Measurements from ENCODE around the gene FOXP1.

Gene FOXP1

DNA sequence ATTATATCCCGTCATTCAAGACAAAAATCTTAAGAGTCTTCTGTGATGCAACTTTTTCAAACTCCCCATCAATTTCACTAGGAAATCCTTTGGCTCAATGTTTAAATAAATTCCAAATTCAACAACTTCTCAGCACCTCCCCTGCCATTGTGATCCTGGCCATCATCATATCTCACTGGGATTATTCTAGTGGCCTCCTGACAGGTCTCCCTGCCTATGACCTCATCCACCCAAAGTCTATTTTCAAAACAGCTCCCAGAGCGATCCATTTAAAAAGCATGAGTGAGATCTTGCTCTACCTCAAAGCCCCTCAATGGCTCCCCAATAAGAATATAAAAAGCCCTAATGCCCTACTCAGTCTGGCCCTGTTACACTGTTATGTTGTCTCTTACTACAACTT lies 293.2 kb downstream of the FOXP1 start:
- intact Hi-C loops (cut with DNase I): no loop called here

DNA sequence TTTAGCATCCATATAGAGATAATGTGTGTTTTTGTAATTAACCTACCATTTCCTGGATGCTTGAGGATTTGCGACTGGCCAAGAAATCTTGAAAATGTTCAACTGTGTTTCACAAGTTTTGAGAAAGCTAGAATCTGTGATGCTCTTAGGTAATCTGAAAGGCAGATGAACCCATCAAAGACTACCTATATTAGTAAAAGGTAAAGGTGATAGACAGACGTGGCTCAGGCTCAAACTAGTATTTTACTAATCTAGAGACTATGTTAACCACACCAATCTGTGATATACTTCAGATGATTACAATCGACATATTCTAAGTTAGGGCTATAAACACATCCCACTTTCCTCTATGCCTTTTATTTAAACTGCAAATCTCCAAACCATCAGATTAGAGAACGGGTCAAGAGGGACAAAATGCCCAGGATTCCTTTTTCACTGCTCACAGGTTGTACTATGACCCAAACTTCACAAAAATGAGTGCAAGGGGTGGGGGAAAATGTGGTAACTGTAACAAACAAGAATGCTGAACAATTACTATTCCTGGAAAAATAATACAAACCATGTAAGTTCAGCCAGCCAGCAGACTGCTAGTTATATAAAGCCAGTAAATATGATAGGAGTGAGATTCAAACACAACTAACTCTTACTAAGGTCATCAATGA lies 295.1 kb downstream of the FOXP1 start:
- intact Hi-C loops (cut with DNase I): no loop called here

More for the DNA sequence above, 293.2 kb downstream of the FOXP1 start:
- DNase-seq: no peak

GRCh38 chr3:71285086-71285485 lies 298.4 kb downstream of the FOXP1 start:
- intact Hi-C loops (cut with DNase I): no loop called here
- DNase-seq: no peak

More for the DNA sequence above, 295.1 kb downstream of the FOXP1 start:
- DNase-seq: no peak

GRCh38 chr3:71282976-71283375 lies 300.6 kb downstream of the FOXP1 start:
- intact Hi-C loops (cut with DNase I): no loop called here
- no peak for DNase-seq

GRCh38 chr3:71281280-71281679 lies 302.2 kb downstream of the FOXP1 start:
- no peak for DNase-seq
- intact Hi-C loops (cut with DNase I): no loop called here

- no peak for DNase-seq
- intact Hi-C loops (cut with DNase I): no loop called here
These were observed 306.2 kb downstream of the FOXP1 start for GRCh38 chr3:71277341-71277740.

DNA sequence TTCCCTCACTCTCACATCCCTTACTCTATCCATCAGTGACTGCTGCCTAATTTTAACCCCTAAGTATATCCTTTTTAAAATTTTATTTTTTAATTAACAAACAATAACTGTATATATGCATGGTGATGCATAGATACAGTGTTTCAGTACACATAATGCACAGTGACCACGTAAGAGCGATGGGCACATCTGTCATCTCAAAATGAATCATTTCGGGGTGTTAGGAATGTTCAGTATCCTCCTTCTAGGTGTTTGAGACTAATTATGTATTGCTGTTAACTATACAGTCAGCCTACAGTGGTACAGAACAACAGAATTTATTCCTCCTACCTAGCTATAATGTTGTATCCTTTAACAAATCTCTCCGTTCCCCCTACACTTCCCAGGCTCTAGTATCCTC lies 307.0 kb downstream of the FOXP1 start:
- intact Hi-C loops (cut with DNase I): no loop called here
- DNase-seq: no peak

DNA sequence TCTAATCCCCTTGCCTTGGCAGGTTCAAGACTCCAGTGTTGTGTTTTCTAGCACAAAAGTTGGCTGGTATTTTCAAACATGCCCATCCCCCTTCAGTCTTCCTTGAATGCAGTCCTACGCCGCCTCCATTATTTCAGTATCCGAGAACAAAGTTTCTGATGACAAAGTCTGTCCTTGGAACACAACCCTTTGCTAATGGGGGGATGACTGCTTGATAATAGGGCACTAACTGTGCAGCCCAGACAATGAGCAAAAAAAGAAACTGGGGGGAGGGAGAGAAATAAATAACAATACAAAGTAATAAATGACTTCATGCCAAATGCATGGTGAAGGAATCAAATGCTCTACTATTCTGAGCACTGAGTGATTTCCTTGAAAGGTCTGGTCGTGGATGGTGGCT lies 310.1 kb downstream of the FOXP1 start:
- DNase-seq: no peak
- intact Hi-C loops (cut with DNase I): no loop called here

DNA sequence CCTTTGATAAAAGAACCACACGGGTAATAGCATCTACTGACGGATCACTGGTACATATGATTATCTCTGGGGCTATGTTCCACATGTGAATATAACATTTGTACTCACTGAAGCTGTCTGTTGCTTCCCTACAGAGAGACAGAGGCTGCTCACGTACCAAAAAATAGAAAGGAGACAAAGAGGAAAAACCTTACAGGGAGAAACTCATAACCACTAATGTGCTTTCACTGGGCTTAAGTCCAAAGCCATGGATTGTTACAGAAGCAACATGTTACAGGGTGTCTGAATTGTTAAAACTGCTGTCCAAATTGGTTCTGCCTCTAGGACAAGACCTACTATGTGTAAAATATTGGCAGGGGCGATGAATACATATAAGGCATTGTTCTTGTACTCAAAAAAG lies 311.9 kb downstream of the FOXP1 start:
- DNase-seq: no peak
- intact Hi-C loops (cut with DNase I): no loop called here

- DNase-seq: no peak
These were observed 313.6 kb downstream of the FOXP1 start for GRCh38 chr3:71269906-71270305.

DNA sequence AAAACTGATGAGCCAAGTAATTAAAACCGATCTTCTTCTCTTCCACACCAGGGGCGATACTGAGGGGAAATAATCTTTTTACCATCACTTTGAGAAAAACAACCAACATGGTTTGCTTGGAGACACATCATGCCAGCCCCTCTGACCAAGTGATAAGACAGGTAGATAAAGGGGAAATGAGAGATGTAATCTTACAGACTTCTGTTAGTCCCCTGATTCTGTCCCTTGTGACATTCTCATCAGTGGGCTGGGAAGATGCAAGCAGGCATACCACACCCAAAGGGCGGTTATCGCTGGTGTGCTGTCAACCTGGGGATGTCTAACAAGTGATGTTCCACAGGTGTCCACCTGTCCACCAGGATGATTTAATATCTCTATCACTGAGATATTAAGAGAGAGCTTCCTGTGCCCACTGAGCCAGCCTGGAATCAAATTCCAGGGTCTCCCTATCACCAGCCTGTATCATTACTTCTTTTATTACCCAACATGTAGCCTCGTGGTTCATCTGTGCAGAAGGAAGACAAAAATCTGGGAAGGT lies 315.0 kb downstream of the FOXP1 start:
- no peak for DNase-seq
- intact Hi-C loops (cut with DNase I): no loop called here

More at GRCh38 chr3:71269906-71270305, 313.6 kb downstream of the FOXP1 start:
- intact Hi-C loops (cut with DNase I): no loop called here

DNA sequence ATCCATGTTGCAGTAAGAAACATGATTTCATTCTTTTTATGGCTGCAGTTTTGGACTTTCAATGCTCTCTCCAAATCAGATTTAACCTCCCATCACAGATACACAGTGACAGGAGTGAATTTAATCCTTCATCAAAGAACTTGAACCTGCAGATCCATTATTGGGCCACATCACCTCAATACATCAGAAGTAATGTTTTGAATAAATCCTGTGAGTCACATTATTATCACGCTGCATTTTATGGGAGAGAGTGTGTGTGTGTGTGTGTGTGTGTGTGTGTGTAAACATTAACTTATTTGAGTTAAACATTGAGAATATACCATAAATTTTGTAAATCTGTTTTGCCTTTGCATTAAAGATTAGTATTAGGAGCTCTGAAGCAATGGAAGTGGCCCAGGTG lies 316.7 kb downstream of the FOXP1 start:
- no peak for DNase-seq
- intact Hi-C loops (cut with DNase I): no loop called here

- no peak for DNase-seq
- intact Hi-C loops (cut with DNase I): no loop called here
These were observed 318.1 kb downstream of the FOXP1 start for GRCh38 chr3:71265365-71265915.

DNA sequence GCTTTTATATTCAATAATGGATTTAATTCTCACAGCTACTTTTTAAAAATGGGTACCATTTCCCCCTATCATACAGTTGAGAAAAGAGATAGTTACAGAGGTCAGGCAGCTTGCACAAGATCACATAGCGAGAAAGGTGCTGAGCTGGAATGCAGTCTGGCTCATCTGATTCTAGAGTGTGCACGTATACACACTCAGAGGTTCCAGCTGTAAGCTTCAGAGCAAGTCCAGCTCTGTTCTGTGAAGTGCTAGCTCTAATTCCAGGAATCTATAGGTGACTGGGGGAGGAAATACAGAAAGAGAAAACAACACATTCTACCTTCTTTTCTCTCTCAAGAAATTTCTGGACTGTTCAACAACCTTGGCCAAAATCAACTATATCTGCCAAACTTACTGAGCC lies 318.7 kb downstream of the FOXP1 start:
- DNase-seq: no peak
- intact Hi-C loops (cut with DNase I): no loop called here

DNA sequence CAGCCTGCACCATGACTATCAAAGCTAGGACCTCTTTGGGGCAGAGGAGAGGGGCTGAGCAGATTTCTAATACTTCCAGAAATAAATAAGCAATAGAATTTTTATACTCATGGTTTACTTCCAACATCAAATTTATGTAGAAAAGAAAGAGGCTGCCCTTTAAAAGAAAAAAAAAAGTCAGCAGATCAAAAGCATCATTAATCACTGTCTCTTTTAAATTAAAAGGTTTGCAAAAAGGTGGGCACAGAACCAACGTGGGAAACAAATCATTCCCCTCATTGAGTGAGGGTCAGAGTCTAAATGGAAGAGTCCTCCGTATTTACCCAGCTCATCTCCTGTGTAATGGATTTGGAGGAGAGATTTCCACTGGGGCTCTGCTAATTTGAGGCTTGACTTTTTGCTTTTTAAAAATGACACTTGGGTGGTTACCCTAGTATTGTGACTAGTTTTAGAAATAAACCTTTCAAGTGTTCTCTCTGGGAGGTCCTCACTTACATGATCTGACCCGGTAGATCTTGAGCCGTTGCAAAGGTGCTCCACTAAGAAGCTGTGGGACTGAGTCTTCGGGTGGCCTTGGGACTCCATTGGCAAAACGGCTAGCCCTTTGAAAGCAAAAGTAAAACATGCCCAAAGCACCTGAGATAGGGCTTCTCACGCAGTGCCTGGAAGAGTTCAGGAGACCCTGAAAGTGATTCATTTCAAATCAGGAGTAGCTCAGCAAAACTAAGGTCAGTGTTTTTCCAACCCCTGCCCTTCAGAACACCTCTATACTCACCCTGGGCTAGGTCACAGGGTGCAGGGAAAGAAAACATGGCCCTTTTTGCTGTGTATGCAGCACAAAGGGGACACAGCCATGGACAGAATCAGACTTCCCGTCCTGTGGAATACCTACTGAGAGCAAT lies 320.9 kb downstream of the FOXP1 start:
- intact Hi-C loops (cut with DNase I): no loop called here
- peak in 1 of 42 donors; percentile 23 for DNase-seq

GRCh38 chr3:71260782-71261181 lies 322.7 kb downstream of the FOXP1 start:
- intact Hi-C loops (cut with DNase I): no loop called here
- DNase-seq: no peak

DNA sequence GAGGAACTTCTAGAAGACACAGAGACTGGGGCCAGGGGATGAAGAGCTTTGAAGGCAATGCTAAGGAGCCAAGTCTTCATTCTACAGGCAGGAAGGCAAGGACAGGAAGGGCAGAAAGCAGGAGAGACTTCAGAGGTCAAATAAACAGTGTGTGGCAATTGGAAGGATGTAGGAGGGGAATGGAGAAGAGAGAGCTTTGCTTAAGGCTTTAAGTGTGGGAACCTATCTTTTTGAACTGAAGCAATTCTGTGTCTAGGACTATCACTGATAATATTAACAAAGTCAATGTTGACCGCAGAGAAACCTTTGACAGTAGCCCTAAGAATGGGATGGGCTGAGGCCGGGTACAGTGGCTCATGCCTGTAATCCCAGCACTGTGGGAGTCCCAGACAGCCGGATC lies 325.0 kb downstream of the FOXP1 start:
- intact Hi-C loops (cut with DNase I): no loop called here

GRCh38 chr3:71258116-71258515 lies 325.4 kb downstream of the FOXP1 start:
- peak in 13 of 42 donors; percentile 19 to 80 (median 47) for DNase-seq
- intact Hi-C loops (cut with DNase I): no loop called here

More for the DNA sequence above, 325.0 kb downstream of the FOXP1 start:
- no peak for DNase-seq

DNA sequence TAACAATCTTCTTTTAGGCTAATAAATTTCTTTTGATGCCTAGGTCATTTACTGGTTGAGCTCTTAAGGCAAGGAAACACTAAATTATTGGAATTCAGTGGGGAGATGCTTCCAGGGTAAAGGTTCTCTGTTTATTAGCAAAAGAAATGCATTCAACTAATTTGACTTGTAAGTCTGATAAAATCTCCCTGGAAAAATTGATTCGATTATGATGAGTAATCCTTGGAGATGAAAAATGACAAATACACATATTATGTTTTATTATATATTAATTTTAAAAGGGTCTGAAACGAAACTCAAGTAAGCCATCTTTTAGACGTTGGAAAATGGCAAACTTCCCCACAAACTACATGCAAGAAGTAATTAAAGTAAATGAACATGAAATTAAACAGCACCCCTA lies 328.0 kb downstream of the FOXP1 start:
- no peak for DNase-seq
- intact Hi-C loops (cut with DNase I): no loop called here

Measured in head of caudate nucleus (tissue), 42 donors.